HG03469 (cell line): Measurements from ENCODE around the gene SMYD3.
"Not testable (repeated sequence)": the region's sequence is repeated elsewhere in the genome, so short reads cannot be mapped to it uniquely, and the experiment has no call there.

Experiments
- ATAC-seq: cut with Tn5 transposase; IDR thresholded peaks from one replicate; pipeline ENCODE4 v1.9.1; 2021; ENCODE audit warnings: mild to moderate bottlenecking, moderate library complexity, moderate number of reproducible peaks; ENCODE audit not compliant: unreplicated experiment

SMYD3 gene

DNA sequence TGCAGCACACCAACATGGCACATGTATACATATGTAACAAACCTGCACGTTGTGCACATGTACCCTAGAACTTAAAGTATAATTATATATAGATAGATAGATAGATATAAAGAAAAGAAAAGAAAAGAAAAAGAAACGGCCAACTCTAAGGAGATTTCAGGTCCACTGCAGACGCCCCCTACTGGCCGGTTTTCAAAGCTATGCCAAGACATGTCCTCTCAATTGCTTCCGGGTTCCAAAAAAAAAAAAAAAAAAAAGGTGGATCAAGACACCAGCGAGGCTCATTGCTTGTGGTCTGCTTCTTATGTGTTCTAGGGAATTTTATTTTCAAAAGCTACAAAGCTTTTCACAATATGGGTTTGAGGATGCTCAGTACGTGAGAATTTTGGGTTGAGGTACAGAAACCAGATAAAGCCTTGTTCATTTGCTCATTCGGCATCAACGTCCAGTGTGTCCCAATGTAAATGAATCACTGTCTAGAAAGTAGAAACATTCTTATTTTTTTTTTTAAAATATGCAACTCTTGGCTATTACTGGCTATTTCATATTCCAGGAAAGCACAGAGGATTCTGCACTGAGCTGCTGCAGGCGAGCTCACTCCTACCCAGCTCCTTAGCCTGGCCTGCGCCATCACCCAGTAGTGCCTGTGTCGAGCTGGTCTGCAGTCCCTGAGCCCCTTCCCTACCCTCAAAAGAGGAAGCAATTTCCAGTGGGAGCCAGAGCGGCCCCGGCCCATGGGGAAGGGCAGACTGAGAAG lies 709.3 kb downstream of the SMYD3 start:
- no peak for ATAC-seq

- no peak for ATAC-seq
Observed at GRCh38 chr1:245791410-245792312, 715.4 kb downstream of the SMYD3 start.

DNA sequence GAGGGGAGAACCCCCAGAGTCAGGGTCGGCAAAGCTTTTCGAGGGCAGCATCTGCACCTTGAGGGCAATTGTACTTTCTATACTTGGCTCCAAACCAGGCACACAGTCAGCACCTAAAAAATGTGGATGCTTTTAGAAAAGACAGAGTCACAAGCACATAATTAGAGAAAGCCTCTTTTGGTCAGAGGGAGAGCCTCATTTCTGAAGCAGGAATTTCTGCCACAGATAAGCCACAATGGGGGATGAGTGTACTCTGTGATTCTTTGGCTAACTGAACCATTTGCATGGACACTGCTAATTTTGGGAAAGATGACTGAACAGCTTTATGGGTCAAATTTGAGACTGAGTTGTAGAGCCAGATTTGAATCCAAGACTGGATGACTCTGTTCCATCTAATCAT lies 716.6 kb downstream of the SMYD3 start:
- no peak for ATAC-seq

- no peak for ATAC-seq
Observed at GRCh38 chr1:245788886-245789285, 718.2 kb downstream of the SMYD3 start.

GRCh38 chr1:245788269-245788668 lies 718.8 kb downstream of the SMYD3 start:
- ATAC-seq, result no peak

DNA sequence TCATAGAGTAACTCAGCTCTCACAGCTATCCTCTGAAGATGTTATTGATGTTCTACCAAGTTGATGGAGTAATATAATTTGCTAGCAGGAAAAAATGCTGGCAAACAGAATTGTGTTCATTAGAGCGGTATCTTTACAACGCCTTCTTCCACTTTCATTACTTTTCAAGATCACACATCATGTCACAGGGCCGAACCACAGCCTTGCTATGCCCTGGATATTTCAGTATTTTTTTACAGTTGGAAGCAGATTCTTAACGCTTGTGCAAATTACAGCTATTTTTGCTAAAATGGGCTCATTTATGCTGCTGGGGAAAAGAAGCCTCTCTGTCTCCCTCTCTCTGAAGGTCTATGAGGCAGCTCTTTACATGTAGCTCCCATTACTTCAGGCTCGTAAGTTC lies 720.1 kb downstream of the SMYD3 start:
- no peak for ATAC-seq

GRCh38 chr1:245779797-245780755 lies 727.0 kb downstream of the SMYD3 start:
- ATAC-seq, result no peak

DNA sequence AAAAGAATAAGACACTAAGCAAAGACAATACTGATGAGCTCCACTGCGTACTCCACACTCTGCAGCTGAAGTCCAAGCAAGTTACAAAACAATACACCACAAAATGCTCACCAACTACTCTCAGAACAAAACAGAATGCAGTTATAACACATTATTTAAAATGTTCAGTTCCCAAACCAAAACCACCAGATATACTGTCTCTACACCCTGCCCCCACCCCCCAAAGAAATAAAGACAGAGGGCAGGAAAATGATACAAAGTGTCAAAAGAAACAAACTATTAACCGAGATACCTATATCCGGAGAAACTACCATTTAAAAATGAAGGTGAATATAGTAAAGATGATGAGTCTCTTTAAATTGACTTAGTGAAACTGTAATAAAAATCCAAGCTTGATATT lies 729.3 kb downstream of the SMYD3 start:
- ATAC-seq, result no peak

DNA sequence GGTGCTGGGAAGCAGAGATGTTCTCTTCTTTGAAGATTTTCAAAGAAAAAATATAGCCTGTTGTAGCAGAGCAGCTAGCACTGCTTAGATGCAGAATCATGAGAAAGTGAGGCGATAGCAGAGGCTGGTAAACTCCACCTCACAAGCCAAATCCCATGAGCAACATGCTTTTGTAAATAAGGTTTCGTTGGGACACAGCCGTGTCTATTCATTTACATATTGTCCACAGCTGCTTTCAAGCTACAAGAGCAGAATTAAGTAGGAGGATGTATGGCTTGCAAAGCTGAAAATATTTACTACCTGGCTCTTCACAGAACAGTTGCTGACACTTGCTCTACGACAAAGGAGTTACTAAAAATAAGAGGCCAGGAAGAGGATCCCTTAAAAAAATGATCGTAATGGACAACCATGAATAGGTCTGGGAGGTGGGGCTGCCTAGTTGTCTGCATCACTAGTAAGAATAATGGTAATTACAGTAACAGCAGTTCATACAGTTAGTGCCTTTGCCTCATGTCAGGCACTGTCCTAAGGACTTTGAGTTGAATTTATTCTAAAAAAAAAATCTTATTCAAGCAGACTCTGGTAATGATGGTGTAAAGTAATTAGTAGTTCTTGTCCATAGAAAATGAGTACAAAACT lies 730.3 kb downstream of the SMYD3 start:
- no peak for ATAC-seq

- no peak for ATAC-seq
Observed at GRCh38 chr1:245776139-245776538, 730.9 kb downstream of the SMYD3 start.

GRCh38 chr1:245774931-245775330 lies 732.1 kb downstream of the SMYD3 start:
- not testable (repeated sequence) for ATAC-seq

- ATAC-seq, result no peak
Observed at GRCh38 chr1:245774196-245774595, 732.9 kb downstream of the SMYD3 start.

GRCh38 chr1:245773344-245773743 lies 733.7 kb downstream of the SMYD3 start:
- ATAC-seq, result no peak

- no peak for ATAC-seq
Observed at GRCh38 chr1:245772739-245773138, 734.3 kb downstream of the SMYD3 start.

DNA sequence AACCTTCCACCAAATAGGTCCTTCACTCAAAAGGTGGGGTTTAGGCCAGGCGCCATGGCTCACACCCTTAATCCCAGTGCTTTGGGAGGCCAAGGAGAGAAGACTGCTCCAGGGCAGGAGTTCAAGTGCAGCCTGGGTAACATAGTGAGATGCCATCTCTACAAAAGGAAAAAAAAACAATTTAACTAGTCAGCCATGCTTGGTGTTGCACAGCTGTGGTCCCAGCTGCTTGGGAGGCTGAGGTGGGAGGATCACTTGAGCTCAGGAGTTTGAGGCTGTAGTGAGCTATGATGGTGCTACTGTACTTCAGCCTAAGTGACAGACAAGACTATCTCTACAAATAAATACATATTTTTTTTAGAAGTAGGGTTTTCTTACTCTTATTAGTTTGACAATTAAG lies 734.8 kb downstream of the SMYD3 start:
- ATAC-seq, result no peak

DNA sequence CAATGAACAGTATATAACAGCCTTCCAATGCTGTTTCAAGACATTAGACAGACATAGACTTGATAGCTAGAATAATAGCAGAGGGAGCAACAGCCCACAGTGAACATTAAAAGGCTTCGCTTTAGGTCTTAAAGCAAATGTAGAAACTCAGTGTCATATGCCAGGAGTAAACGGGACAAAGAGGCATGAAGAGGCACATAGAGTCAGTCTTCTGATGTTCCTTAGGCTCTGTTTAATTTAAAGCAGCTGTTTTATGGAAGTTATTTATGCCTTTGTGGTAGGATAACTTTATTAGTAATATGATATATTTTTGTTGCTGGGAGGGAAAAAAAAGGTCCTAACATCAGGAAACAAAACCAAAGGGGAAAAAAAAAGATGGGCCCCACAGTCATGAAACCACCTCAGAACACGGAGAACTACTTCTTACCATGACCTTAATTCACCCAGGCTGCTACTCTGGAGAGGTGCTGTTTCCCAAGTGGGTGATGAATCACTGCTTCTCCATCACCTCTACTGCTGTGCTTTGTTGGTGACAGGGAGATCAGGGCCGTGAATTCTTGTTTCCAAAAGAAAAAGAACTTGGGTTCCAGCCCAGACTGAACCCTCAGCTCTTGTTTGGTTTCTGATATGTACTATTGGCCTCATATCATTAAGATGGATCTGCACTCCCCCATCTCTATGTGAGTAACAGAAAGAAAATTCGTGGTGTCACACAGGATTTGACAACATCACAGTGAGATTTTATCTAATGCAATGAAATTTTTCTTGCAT lies 735.4 kb downstream of the SMYD3 start:
- ATAC-seq, result no peak

DNA sequence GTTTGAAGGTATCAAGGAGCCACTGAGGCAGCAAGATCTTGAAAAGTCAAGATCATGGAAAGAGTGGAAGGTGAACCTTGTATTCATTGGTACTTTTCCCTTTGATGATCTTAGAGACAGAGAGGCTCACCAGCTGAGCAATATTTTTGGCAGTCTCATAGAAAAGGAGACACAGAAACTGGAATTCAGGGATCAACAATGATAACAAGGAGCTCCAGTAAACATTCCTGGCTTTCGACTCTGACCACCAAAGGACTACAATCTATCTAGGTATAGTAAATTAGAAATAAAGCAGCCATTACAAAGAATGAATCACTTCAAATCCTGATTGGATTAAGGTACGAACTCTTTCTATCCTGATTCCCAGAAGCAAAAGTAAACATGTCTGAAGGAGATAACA lies 736.9 kb downstream of the SMYD3 start:
- ATAC-seq, result no peak

DNA sequence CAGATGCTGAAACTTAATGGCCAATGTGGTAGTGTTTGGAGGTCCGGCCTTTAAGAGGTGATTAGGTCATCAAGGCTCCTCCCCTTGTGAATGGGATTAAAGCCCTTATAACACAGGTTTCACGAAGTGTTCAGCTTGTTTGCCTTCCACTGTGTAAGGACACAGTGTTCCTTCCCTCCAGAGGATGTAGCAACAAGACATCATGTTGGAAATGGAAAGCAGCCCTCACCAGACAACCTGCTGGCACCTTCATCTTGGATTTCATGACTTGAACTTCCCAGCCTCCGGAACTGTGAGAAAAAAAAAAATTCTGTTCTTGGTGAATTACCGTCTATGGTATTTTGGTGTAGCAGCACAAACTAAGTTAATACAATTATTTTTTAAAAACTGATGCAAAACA lies 738.5 kb downstream of the SMYD3 start:
- no peak for ATAC-seq

- ATAC-seq, result no peak
Observed at GRCh38 chr1:245765230-245766000, 741.7 kb downstream of the SMYD3 start.
